ENCODE data around the gene BET1. TPM values are rescaled to one million over a fixed set of nuclear protein-coding genes. Genes with fewer than 3 reads are reported as not detected.

The BET1 gene
- total RNA-seq, 1 donor from 2014 or later, result 2.4 TPM

DNA sequence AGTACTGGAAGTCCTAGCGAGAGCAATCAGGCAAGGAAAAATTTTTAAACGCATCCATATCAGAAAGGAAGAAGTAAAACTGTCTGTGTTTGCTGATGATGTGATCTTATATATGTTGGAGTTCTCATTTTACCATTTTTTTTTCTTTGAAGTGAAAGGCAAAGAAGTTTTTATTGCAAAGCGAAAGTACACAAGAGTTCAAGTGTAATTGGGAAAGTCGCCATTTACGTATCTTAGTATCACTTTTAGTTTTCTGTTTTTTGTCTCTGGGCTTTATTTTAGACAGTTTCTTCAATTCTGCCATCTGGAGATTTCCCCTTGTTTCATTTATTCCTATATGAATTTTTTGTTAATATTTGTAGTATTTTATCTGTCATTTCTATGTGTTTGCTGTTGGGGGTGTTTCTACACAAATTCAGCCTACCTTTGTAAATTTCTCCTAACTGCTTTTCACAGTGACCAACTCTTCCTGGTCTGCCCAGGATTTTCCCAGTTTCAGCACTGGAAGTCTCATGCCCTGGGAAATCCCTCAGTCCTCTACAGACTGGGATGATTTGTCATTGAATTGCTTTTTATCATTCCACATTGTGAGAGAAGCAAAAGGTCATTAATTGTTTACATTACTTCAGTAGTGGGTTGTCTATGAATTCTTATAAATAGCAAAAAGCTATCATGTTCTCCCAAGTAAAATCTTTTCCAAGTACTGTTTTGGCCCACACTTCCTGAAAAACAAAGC lies 23.2 kb downstream of the BET1 start:
- no peak for DNase-seq (ENCODE audit: low spot score in 2 of 2)
- H3K36me3 ChIP-seq, result no peaks in the 10 kb centered on the region
- intact Hi-C loops (cut with DNase I), result no loop called here
- H3K4me3 ChIP-seq, result no peak overlapping the region
- no peaks in the 10 kb centered on the region for H3K9me3 ChIP-seq
- no peaks in the 10 kb centered on the region for H3K4me1 ChIP-seq
- no peaks in the 10 kb centered on the region for H3K27me3 ChIP-seq
- no peak overlapping the region for H3K27ac ChIP-seq
- no peak for TF ChIP-seq CTCF (IDR thresholded peaks at IDR 0.05)

- no peaks in the 10 kb centered on the region for H3K36me3 ChIP-seq
- no peaks in the 10 kb centered on the region for H3K9me3 ChIP-seq
- H3K27me3 ChIP-seq, result no peaks in the 10 kb centered on the region
- intact Hi-C loops (cut with DNase I), result no loop called here
- H3K4me3 ChIP-seq, result no peak overlapping the region
- H3K4me1 ChIP-seq, result no peaks in the 10 kb centered on the region
- no peak for DNase-seq (ENCODE audit: low spot score in 2 of 2)
- no peak for TF ChIP-seq CTCF (IDR thresholded peaks at IDR 0.05)
- H3K27ac ChIP-seq, result no peak overlapping the region
These were observed 26.8 kb downstream of the BET1 start for GRCh38 chr7:93977211-93977950.

DNA sequence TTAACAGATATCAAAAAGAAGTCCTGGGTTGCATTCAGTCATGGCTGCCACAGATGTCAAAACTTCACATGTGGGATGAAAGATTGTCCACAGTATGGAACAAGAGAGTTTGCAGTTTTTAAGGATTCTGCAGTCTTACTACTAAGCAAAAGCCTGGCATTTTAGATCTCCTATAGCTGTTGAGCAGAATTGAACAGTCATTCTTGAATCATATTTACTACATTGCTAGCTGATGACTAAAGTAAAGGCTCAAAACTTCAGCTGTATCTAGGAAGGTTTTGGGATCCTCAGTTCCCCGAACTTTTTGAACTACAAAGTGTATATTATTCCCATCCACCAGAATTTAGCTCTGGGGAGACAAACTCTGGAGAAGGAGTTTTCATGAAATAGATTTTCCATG lies 31.0 kb downstream of the BET1 start:
- H3K36me3 ChIP-seq, result no peaks in the 10 kb centered on the region
- intact Hi-C loops (cut with DNase I), result no loop called here

DNA sequence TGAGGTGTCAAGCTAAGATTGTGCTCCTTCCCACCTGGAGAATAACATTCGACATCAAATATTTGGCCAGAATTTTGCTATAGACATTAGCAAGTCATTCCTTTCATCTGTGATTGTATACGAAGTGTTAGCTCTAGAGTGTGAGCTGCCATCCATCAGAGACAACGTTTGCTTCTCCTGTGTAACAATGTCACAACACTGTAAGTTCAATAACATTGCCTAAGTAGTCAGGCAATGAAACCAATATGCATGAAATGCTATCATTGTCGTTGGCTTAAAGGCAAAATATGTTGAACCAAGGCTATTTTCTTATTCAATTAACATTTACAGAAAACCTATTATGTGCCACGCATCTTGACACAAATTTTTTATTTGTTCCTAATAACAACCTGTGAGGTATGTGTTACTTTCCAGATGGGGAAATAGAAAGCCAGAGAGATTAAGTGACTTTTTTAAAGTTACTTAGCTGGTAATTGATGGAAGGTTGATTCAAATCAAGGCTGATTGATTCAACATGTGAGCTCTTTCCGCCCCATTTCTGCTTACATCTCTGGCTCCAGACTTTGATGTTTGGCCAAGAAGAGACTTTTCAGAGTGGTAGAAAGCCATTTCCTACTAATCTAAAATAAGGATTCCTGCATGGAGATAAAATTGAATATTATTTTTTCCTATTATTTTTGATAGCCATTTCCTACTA lies 32.0 kb downstream of the BET1 start:
- Histone ChIP-seq H3K36me3 (no peaks in the 10 kb centered on the region), H3K4me3 (no peak overlapping the region), H3K4me1 (no peaks in the 10 kb centered on the region), H3K9me3 (no peaks in the 10 kb centered on the region), H3K27me3 (no peaks in the 10 kb centered on the region), H3K27ac (no peak overlapping the region)
- intact Hi-C loops (cut with DNase I), result no loop called here
- TF ChIP-seq CTCF (IDR thresholded peaks at IDR 0.05), result no peak
- no peak for DNase-seq (ENCODE audit: low spot score in 2 of 2)

More for the DNA sequence above, 31.0 kb downstream of the BET1 start:
- H3K4me1 ChIP-seq, result no peaks in the 10 kb centered on the region
- H3K27me3 ChIP-seq, result no peaks in the 10 kb centered on the region
- DNase-seq (ENCODE audit: low spot score in 2 of 2), result no peak
- no peak overlapping the region for H3K4me3 ChIP-seq
- no peaks in the 10 kb centered on the region for H3K9me3 ChIP-seq
- no peak overlapping the region for H3K27ac ChIP-seq
- TF ChIP-seq CTCF (IDR thresholded peaks at IDR 0.05), result no peak

GRCh38 chr7:93968911-93969620 lies 35.1 kb downstream of the BET1 start:
- H3K36me3 ChIP-seq, result no peaks in the 10 kb centered on the region
- TF ChIP-seq CTCF (IDR thresholded peaks at IDR 0.05), result no peak
- intact Hi-C loops (cut with DNase I), result no loop called here
- H3K4me3 ChIP-seq, result no peak overlapping the region
- no peak overlapping the region for H3K27ac ChIP-seq
- no peaks in the 10 kb centered on the region for H3K9me3 ChIP-seq
- no peak for DNase-seq (ENCODE audit: low spot score in 2 of 2)
- H3K4me1 ChIP-seq, result no peaks in the 10 kb centered on the region
- H3K27me3 ChIP-seq, result no peaks in the 10 kb centered on the region

All from ascending aorta (tissue), 2 donors.